ENCODE results near the gene MYOM3. TPM values are rescaled to one million over a fixed set of nuclear protein-coding genes. Genes with fewer than 3 reads are reported as not detected.

Gene MYOM3
- total RNA-seq, 1 experiment from 2014 or later: 7.9 TPM

DNA sequence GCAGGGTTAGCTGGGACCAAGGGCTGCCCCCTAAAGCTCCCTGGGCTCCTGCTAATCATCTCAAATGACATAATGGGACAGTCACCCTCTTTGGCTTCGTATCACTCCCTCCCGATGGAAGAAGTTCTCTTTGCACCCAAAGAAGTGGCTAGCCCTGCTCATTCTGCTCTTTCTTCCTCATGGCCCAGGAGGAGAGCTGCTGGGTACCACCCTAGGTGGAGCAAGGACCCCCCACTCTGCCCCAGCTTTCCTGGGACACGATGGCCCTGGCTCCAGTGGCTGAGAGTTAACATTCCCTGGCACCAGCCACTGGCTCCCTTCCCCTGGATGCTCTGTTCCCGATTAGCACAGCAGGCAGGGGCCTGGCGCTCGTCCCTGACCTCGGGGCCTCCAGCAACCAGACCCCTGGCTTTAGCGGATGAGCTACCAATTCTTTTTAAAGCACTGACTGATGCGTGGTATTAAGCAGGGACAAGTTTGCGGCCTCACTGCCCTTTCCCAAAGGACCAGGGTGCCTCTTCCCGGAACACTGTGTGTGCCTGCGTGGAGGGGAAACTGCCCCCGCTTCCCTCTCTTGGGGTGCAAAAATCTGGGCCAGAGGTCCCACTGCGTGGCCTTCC lies 1.2 kb downstream of the MYOM3 start:
- no peak for DNase-seq (ENCODE audit: low read depth, low spot score)
- Histone ChIP-seq H3K9me2 (ENCODE audit: insufficient read depth) (no peaks in the 10 kb centered on the region), H2AFZ (ENCODE audit: low read depth, low read length, poor library complexity, severe bottlenecking) (no peak overlapping the region), H3K9ac (ENCODE audit: low read length) (no peak overlapping the region), H3K27me3 (ENCODE audit: insufficient read depth, low read length) (no peaks in the 10 kb centered on the region), H3K4me3 (replicated peaks in 1 of 2; ENCODE audit: low read depth in 1 of 2, low read length in 2 of 2) (no peak overlapping the region), H3K79me2 (ENCODE audit: insufficient read depth, low read length) (no peaks in the 10 kb centered on the region; the same call in 1 of the 2 replicates), H4K20me1 (ENCODE audit: insufficient read depth) (no peaks in the 10 kb centered on the region), H3K36me3 (ENCODE audit: control insufficient read depth in 1 of 2, insufficient read depth in 2 of 2, low read length in 2 of 2) (no peaks in the 10 kb centered on the region), H3K9me3 (ENCODE audit: control insufficient read depth in 1 of 2, insufficient read depth in 1 of 2, low read depth in 1 of 2, low read length in 2 of 2) (no peaks in the 10 kb centered on the region), H3K27ac (ENCODE audit: low read depth, low read length) (no peak overlapping the region), H3K4me1 (ENCODE audit: control insufficient read depth in 1 of 2, insufficient read depth in 2 of 2, low read length in 2 of 2) (peaks cover 9 to 41% of the 10 kb centered on the region in 2 experiments), H3K4me2 (ENCODE audit: low read length) (no peak overlapping the region)
- TF ChIP-seq, protein P1, sequence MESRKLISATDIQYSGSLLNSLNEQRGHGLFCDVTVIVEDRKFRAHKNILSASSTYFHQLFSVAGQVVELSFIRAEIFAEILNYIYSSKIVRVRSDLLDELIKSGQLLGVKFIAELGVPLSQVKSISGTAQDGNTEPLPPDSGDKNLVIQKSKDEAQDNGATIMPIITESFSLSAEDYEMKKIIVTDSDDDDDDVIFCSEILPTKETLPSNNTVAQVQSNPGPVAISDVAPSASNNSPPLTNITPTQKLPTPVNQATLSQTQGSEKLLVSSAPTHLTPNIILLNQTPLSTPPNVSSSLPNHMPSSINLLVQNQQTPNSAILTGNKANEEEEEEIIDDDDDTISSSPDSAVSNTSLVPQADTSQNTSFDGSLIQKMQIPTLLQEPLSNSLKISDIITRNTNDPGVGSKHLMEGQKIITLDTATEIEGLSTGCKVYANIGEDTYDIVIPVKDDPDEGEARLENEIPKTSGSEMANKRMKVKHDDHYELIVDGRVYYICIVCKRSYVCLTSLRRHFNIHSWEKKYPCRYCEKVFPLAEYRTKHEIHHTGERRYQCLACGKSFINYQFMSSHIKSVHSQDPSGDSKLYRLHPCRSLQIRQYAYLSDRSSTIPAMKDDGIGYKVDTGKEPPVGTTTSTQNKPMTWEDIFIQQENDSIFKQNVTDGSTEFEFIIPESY (IDR thresholded peaks at IDR 0.05; ENCODE audit: extremely low read depth, insufficient replicate concordance, low read length): no peak
- TF ChIP-seq CEBPB (IDR thresholded peaks at IDR 0.05; ENCODE audit: low read depth) (no peak), ZFX (IDR thresholded peaks at IDR 0.05) (no peak), ELF1 (IDR thresholded peaks at IDR 0.05; ENCODE audit: borderline replicate concordance, low read depth) (no peak), FOSL1 (IDR thresholded peaks at IDR 0.05; ENCODE audit: low read depth) (no peak), YY1 (IDR thresholded peaks at IDR 0.05; ENCODE audit: extremely low read depth, insufficient replicate concordance, low read depth, low read length) (no peak), EGR1 (IDR thresholded peaks at IDR 0.05; ENCODE audit: low read depth) (no peak), EZH2phosphoT487 (IDR thresholded peaks at IDR 0.05; ENCODE audit: borderline replicate concordance) (no peak), EZH2 (IDR thresholded peaks at IDR 0.05) (no peak), TCF7L2 (IDR thresholded peaks at IDR 0.05; ENCODE audit: borderline replicate concordance, extremely low read depth, insufficient read depth, insufficient read length) (no peak)
- TF ChIP-seq, protein P2, sequence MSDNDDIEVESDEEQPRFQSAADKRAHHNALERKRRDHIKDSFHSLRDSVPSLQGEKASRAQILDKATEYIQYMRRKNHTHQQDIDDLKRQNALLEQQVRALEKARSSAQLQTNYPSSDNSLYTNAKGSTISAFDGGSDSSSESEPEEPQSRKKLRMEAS (IDR thresholded peaks at IDR 0.05): no peak
- TF ChIP-seq, protein P3, sequence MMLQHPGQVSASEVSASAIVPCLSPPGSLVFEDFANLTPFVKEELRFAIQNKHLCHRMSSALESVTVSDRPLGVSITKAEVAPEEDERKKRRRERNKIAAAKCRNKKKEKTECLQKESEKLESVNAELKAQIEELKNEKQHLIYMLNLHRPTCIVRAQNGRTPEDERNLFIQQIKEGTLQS (IDR thresholded peaks at IDR 0.05): no peak
- intact Hi-C loops (cut with micrococcal nuclease): no loop called here
- ATAC-seq: no peak
- BruUV-seq (replicated peaks): no TSS peak
- ChIA-PET POLR2A (no interaction called here), CTCF (no interaction called here), RAD21 (ENCODE audit: low non-redundant PET in 1 of 2, low total read pairs in 2 of 2, uncharacterized antibody in 2 of 2, unreplicated experiment in 2 of 2) (no interaction called here)
